Panc1 (cell line): ENCODE measurements around the gene CACTIN.

ENCODE experiments used
- SIN3A ChIP-seq: IDR thresholded peaks from 2 replicates; pipeline ENCODE4 v1.6.1; 2012; ENCODE audit warnings: low read depth, mild to moderate bottlenecking, low read length, moderate library complexity, borderline replicate concordance; ENCODE audit not compliant: insufficient read depth
- TF ChIP-seq, protein P1 (sequence below): fragments of 450-650 bp; IDR thresholded peaks from 2 replicates; pipeline ENCODE4 v1.5.1; 2017; ENCODE audit warnings: mild to moderate bottlenecking

GRCh38 chr19:3603121-3603811 is 23.3 kb downstream of the CACTIN start:
- TF ChIP-seq, protein P1, sequence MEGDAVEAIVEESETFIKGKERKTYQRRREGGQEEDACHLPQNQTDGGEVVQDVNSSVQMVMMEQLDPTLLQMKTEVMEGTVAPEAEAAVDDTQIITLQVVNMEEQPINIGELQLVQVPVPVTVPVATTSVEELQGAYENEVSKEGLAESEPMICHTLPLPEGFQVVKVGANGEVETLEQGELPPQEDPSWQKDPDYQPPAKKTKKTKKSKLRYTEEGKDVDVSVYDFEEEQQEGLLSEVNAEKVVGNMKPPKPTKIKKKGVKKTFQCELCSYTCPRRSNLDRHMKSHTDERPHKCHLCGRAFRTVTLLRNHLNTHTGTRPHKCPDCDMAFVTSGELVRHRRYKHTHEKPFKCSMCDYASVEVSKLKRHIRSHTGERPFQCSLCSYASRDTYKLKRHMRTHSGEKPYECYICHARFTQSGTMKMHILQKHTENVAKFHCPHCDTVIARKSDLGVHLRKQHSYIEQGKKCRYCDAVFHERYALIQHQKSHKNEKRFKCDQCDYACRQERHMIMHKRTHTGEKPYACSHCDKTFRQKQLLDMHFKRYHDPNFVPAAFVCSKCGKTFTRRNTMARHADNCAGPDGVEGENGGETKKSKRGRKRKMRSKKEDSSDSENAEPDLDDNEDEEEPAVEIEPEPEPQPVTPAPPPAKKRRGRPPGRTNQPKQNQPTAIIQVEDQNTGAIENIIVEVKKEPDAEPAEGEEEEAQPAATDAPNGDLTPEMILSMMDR, result no peak
- no peak for TF ChIP-seq SIN3A
